Loucy (cell line): ENCODE data around the gene ABCA3.

Source experiments
- H2AFZ ChIP-seq: fragments of 200-600 bp; sonication (generic); 2 replicates; pipeline ENCODE4 v1.6.0; 2016; ENCODE audit warnings: antibody characterized with exemption, mild to moderate bottlenecking, low read length, moderate library complexity
- H3F3A ChIP-seq: fragments of 200-600 bp; 2 replicates; pipeline ENCODE4 v1.6.0; 2016; ENCODE audit warnings: antibody characterized with exemption, low read depth, mild to moderate bottlenecking
- H3K27me3 ChIP-seq: fragments of 200-600 bp; sonication (generic); 2 replicates; pipeline ENCODE4 v1.6.1; 2014; ENCODE audit warnings: low read length, mild to moderate bottlenecking; ENCODE audit not compliant: insufficient read depth, poor library complexity, severe bottlenecking
- H3K36me3 ChIP-seq: fragments of 200-600 bp; sonication (generic); 2 replicates; pipeline ENCODE4 v1.6.1; 2016; ENCODE audit warnings: low read length; ENCODE audit not compliant: insufficient read depth
- H3K4me1 ChIP-seq: fragments of 200-600 bp; sonication (generic); 2 replicates; pipeline ENCODE4 v1.5.1; 2014; ENCODE audit warnings: low read length, mild to moderate bottlenecking; ENCODE audit not compliant: insufficient read depth, poor library complexity, severe bottlenecking
- H3K4me2 ChIP-seq: fragments of 200-600 bp; sonication (generic); 2 replicates; pipeline ENCODE4 v1.6.0; 2014; ENCODE audit warnings: antibody characterized with exemption, low read length, low read depth, mild to moderate bottlenecking; ENCODE audit not compliant: poor library complexity, severe bottlenecking
- H3K4me3 ChIP-seq: fragments of 200-600 bp; sonication (generic); 2 replicates; pipeline ENCODE4 v1.5.1; 2014; ENCODE audit warnings: low read length, mild to moderate bottlenecking, mixed read lengths; ENCODE audit not compliant: poor library complexity, severe bottlenecking
- H3K79me2 ChIP-seq: fragments of 200-600 bp; sonication (generic); 2 replicates; pipeline ENCODE4 v1.6.1; 2014; ENCODE audit warnings: low read length; ENCODE audit not compliant: insufficient read depth
- H3K9ac ChIP-seq: fragments of 200-600 bp; sonication (generic); 2 replicates; pipeline ENCODE4 v1.6.0; 2014; ENCODE audit warnings: mild to moderate bottlenecking, low read depth, low read length, moderate library complexity; ENCODE audit not compliant: poor library complexity, severe bottlenecking
- H3K9me2 ChIP-seq: fragments of 200-600 bp; sonication (generic); replicated peaks from 2 replicates; pipeline ENCODE4 v1.6.1; 2016; ENCODE audit warnings: low read depth, low read length, mixed read lengths
- H3K9me3 ChIP-seq: fragments of 200-600 bp; sonication (generic); 2 replicates; pipeline ENCODE4 v1.6.1; 2014; ENCODE audit warnings: mild to moderate bottlenecking, antibody characterized with exemption, low read length, low read depth; ENCODE audit not compliant: insufficient read depth
- H4K20me1 ChIP-seq: fragments of 200-600 bp; sonication (generic); 2 replicates; pipeline ENCODE4 v1.6.0; 2014; ENCODE audit warnings: antibody characterized with exemption, low read length, mild to moderate bottlenecking; ENCODE audit not compliant: insufficient read depth, poor library complexity, severe bottlenecking
- CTCF ChIP-seq: fragments of 200-600 bp; sonication (generic); conservative IDR thresholded peaks from 2 replicates; pipeline ENCODE4 v1.5.1; 2014; ENCODE audit warnings: mild to moderate bottlenecking, antibody characterized with exemption, low read length
- EZH2phosphoT487 ChIP-seq: fragments of 200-600 bp; IDR thresholded peaks from 2 replicates; pipeline ENCODE4 v1.6.1; 2018; ENCODE audit warnings: antibody characterized with exemption, mild to moderate bottlenecking, moderate library complexity, borderline replicate concordance

The ABCA3 gene

GRCh38 chr16:2286550-2286949, 54.0 kb downstream of the ABCA3 start:
- Histone ChIP-seq H3K27me3 (no peaks in the 10 kb centered on the region), H3K9me3 (no peaks in the 10 kb centered on the region), H3K4me2 (no peak overlapping the region), H3K36me3 (no peaks in the 10 kb centered on the region), H4K20me1 (no peaks in the 10 kb centered on the region), H3K9me2 (no peaks in the 10 kb centered on the region), H3F3A (no peaks in the 10 kb centered on the region), H3K79me2 (no peaks in the 10 kb centered on the region), H3K4me3 (no peak overlapping the region), H3K4me1 (no peaks in the 10 kb centered on the region), H3K9ac (no peak overlapping the region), H2AFZ (no peak overlapping the region)
- no peak for TF ChIP-seq EZH2phosphoT487
- no peak for TF ChIP-seq CTCF

- no peaks in the 10 kb centered on the region for H3K9me3 ChIP-seq
- H3F3A ChIP-seq: no peaks in the 10 kb centered on the region
- no peaks in the 10 kb centered on the region for H3K27me3 ChIP-seq
- H3K36me3 ChIP-seq: no peaks in the 10 kb centered on the region
- H3K4me3 ChIP-seq: no peak overlapping the region
- no peaks in the 10 kb centered on the region for H3K79me2 ChIP-seq
- no peak for TF ChIP-seq CTCF
- no peak for TF ChIP-seq EZH2phosphoT487
- no peaks in the 10 kb centered on the region for H3K4me1 ChIP-seq
- H2AFZ ChIP-seq: no peak overlapping the region
- no peaks in the 10 kb centered on the region for H3K9me2 ChIP-seq
- H4K20me1 ChIP-seq: no peaks in the 10 kb centered on the region
- H3K4me2 ChIP-seq: no peak overlapping the region
- H3K9ac ChIP-seq: no peak overlapping the region
Observed at GRCh38 chr16:2285731-2286191, 54.8 kb downstream of the ABCA3 start.

- Histone ChIP-seq H3K4me2 (no peak overlapping the region), H3K36me3 (no peaks in the 10 kb centered on the region), H4K20me1 (no peaks in the 10 kb centered on the region), H3K4me1 (no peaks in the 10 kb centered on the region), H2AFZ (no peak overlapping the region), H3K9ac (no peak overlapping the region), H3K79me2 (no peaks in the 10 kb centered on the region), H3K9me3 (no peaks in the 10 kb centered on the region), H3F3A (no peaks in the 10 kb centered on the region), H3K27me3 (no peaks in the 10 kb centered on the region), H3K9me2 (no peaks in the 10 kb centered on the region), H3K4me3 (no peak overlapping the region)
- TF ChIP-seq CTCF (no peak), EZH2phosphoT487 (no peak)
Observed at GRCh38 chr16:2284797-2285576, 55.5 kb downstream of the ABCA3 start.
